HG03064 (cell line): ENCODE measurements around the gene XYLB.
A peak's percentile ranks its signal among the peaks of the same experiment; 100 is the strongest.
"Not testable (repeated sequence)": the region's sequence is repeated elsewhere in the genome, so short reads cannot be mapped to it uniquely, and the experiment has no call there.

Experiments used
- ATAC-seq: cut with Tn5 transposase; IDR thresholded peaks from one replicate; pipeline ENCODE4 v1.9.1; 2021; ENCODE audit warnings: low read depth; ENCODE audit not compliant: unreplicated experiment

Gene XYLB

GRCh38 chr3:38346587-38347410 lies at the start of gene XYLB:
TSS of gene XYLB (plus strand) at chr3:38346785. CDS start at chr3:38346869, 84 bp downstream.
- peak; percentile 97 for ATAC-seq

GRCh38 chr3:38297053-38297452 lies 49.5 kb upstream of the XYLB start:
- not testable (repeated sequence) for ATAC-seq

- no peak for ATAC-seq
These were observed 49.0 kb upstream of the XYLB start for GRCh38 chr3:38297537-38297936.

GRCh38 chr3:38297947-38298711 lies 48.5 kb upstream of the XYLB start:
- no peak for ATAC-seq

GRCh38 chr3:38306941-38307340 lies 39.6 kb upstream of the XYLB start:
- no peak for ATAC-seq

- no peak for ATAC-seq
These were observed 39.0 kb upstream of the XYLB start for GRCh38 chr3:38307599-38307998.

- ATAC-seq: no peak
These were observed 38.1 kb upstream of the XYLB start for GRCh38 chr3:38308456-38308855.

- no peak for ATAC-seq
These were observed 35.1 kb upstream of the XYLB start for GRCh38 chr3:38311476-38311875.

GRCh38 chr3:38311941-38312340 lies 34.6 kb upstream of the XYLB start:
- no peak for ATAC-seq

- no peak for ATAC-seq
These were observed 34.2 kb upstream of the XYLB start for GRCh38 chr3:38312356-38312755.

GRCh38 chr3:38313263-38313662 lies 33.3 kb upstream of the XYLB start:
- no peak for ATAC-seq

GRCh38 chr3:38313695-38314094 lies 32.9 kb upstream of the XYLB start:
- ATAC-seq: no peak

GRCh38 chr3:38314112-38314763 lies 32.3 kb upstream of the XYLB start:
- ATAC-seq: no peak

- ATAC-seq: no peak
These were observed 31.7 kb upstream of the XYLB start for GRCh38 chr3:38314764-38315487.

GRCh38 chr3:38315488-38316230 lies 30.9 kb upstream of the XYLB start:
- no peak for ATAC-seq

- no peak for ATAC-seq
These were observed 30.0 kb upstream of the XYLB start for GRCh38 chr3:38316356-38317191.

- ATAC-seq: no peak
These were observed 29.3 kb upstream of the XYLB start for GRCh38 chr3:38317192-38317759.

- no peak for ATAC-seq
These were observed 27.6 kb upstream of the XYLB start for GRCh38 chr3:38318766-38319671.
